Measurements from ENCODE around the gene TRPM5. TPM values are rescaled to one million over a fixed set of nuclear protein-coding genes. Genes with fewer than 3 reads are reported as not detected.

Gene TRPM5
- total RNA-seq, 1 experiment from 2014 or later, result 0.07 TPM

GRCh38 chr11:2461253-2461955 is 17.1 kb upstream of the TRPM5 start (continued):
- no peak for TF ChIP-seq OVOL2 (CRISPR knock-in tag; IDR thresholded peaks at IDR 0.05; ENCODE audit: borderline replicate concordance)
- TF ChIP-seq PRRX2 (CRISPR knock-in tag; IDR thresholded peaks at IDR 0.05), result no peak
- no peak for TF ChIP-seq ZMAT4 (CRISPR knock-in tag; IDR thresholded peaks at IDR 0.05)
- no peak for TF ChIP-seq ARID4B (CRISPR knock-in tag; IDR thresholded peaks at IDR 0.05; ENCODE audit: borderline replicate concordance)
- TF ChIP-seq USF1 (CRISPR knock-in tag; IDR thresholded peaks at IDR 0.05), result no peak

GRCh38 chr11:2460540-2461252 is 16.4 kb upstream of the TRPM5 start:
- Mint-ChIP-seq H3K27me3 (ENCODE audit: low read depth) (peaks cover 53% of the 10 kb centered on the region), H3K4me1 (no peaks in the 10 kb centered on the region), H3K4me3 (no peak overlapping the region), H3K36me3 (no peaks in the 10 kb centered on the region), H3K9me3 (no peaks in the 10 kb centered on the region), H3K27ac (no peak overlapping the region)
- ATAC-seq, result no peak
- ChIA-PET CTCF (interaction anchor here (1.4 kb wide), 1 partner anchor 15 kb away, joined by 4 read pairs; no protein-coding TSS in a partner anchor), POLR2A (no interaction called here)
- no peak for DNase-seq (ENCODE audit: low spot score)
- TF ChIP-seq CBFB (CRISPR knock-in tag; IDR thresholded peaks at IDR 0.05; ENCODE audit: low read depth) (no peak), CREM (CRISPR knock-in tag; IDR thresholded peaks at IDR 0.05) (no peak), NFYB (CRISPR knock-in tag; conservative IDR thresholded peaks at IDR 0.05; ENCODE audit: low read depth) (no peak), ARID4B (CRISPR knock-in tag; IDR thresholded peaks at IDR 0.05; ENCODE audit: borderline replicate concordance) (no peak), MYBL2 (CRISPR knock-in tag; IDR thresholded peaks at IDR 0.05) (no peak), E2F5 (CRISPR knock-in tag; IDR thresholded peaks at IDR 0.05) (no peak), GABPB1 (CRISPR knock-in tag; IDR thresholded peaks at IDR 0.05) (no peak), GTF2I (CRISPR knock-in tag; conservative IDR thresholded peaks at IDR 0.05) (no peak), CDX4 (CRISPR knock-in tag; IDR thresholded peaks at IDR 0.05; ENCODE audit: borderline replicate concordance) (no peak), OVOL2 (CRISPR knock-in tag; IDR thresholded peaks at IDR 0.05; ENCODE audit: borderline replicate concordance) (no peak), ZNF263 (CRISPR knock-in tag; IDR thresholded peaks at IDR 0.05; ENCODE audit: low read depth) (no peak), RELA (CRISPR knock-in tag; IDR thresholded peaks at IDR 0.05; ENCODE audit: borderline replicate concordance) (no peak), E2F4 (CRISPR knock-in tag; IDR thresholded peaks at IDR 0.05; ENCODE audit: borderline replicate concordance, low read depth) (no peak), JUN (CRISPR knock-in tag; IDR thresholded peaks at IDR 0.05) (no peak)

Data from WTC11 (cell line).